ENCODE results near the gene LRRC61. TPM values are rescaled to one million over a fixed set of nuclear protein-coding genes. Genes with fewer than 3 reads are reported as not detected.
"Not testable (repeated sequence)": the region's sequence is repeated elsewhere in the genome, so short reads cannot be mapped to it uniquely, and the experiment has no call there.

Gene LRRC61
- total RNA-seq, 6 experiments from 2014 or later = 13.0 to 33.0 (median 19.1) TPM

DNA sequence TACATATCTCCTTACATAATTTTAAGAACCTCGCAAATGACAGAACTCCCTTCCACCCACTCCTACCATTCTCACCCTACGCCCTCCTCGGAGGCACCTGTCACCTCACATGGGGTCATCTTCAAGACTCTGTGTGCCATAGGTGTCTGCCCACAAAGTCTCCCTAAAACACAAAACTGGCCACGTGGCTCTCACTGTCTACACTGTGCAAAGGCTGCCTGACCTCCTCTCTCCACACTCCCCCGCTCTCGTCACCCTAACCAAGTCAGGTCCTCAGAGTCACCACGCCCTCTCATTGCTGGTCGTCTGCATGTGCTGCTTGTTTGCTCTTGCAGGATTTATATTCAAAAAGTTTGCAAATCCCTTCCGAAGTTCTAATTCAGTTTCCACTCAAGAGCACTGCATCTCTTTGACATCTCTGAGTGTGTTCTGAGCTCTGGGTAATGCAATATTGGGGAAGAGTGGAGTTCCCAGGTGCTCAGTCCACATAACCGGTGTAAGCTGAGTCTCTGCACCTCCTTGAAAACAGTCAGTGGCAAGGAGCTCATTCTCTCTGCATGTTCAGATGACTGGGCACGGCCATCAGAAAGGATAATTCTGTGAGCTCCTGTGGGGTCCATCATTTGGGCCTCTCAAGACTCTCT, 17.8 kb upstream of the LRRC61 start:
- DNase-seq; H3K27ac ChIP-seq; intact Hi-C loops (cut with DNase I); H3K9me3 ChIP-seq; H3K27me3 ChIP-seq; H3K4me1 ChIP-seq; H3K4me3 ChIP-seq; H3K36me3 ChIP-seq: not testable (repeated sequence)
- ATAC-seq = peak in 1 of 4 donors; percentile 12
- 90% methylated on average over 6 of the region's 11 CpGs for WGBS (ENCODE audit: insufficient coverage, low coverage, low lambda C conversion rate, missing lambda C conversion rate)

DNA sequence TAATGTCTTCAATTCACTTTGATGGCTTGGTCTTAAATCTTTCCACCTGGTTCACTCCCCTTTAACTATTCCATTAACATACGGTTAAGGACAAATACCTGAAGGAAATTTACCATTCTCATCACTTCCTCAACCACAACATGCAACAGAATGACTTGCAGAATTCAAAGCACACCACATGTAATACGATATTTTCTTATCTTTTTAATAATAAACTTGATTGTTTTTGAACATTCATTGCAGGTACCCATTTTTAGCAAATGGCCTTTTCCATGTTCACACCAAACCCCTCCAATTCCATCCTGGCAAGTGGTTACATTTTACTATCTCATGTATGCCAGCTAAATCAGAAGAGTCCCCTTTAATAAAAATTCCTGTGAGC, 17.3 kb upstream of the LRRC61 start:
- ATAC-seq; H3K27ac ChIP-seq; H3K4me1 ChIP-seq; H3K27me3 ChIP-seq; H3K36me3 ChIP-seq; H3K4me3 ChIP-seq; DNase-seq; intact Hi-C loops (cut with DNase I); H3K9me3 ChIP-seq: not testable (repeated sequence)
- 64% methylated on average over 2 of the region's 2 CpGs for WGBS (ENCODE audit: insufficient coverage, low coverage, low lambda C conversion rate, missing lambda C conversion rate)

DNA sequence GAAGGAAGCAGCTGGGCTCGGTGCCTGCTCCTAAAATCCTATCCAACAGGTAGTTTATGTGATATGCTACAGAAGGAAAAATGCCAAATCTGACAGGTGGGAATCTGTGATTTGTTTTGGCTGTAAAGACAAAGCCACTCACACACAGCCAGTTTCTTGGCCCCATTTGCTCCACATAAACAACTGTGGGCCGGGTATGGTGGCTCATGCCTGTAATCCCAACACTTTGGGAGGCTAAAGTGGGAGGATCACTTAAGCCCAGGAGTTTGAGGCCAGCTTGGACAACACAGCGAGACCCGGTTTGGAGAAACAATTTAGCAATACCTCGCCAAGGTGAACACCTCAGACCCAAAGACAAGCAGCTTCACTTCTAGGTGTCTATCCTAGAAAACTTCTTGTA, 16.8 kb upstream of the LRRC61 start:
- ATAC-seq; DNase-seq; H3K4me3 ChIP-seq; H3K27me3 ChIP-seq; H3K27ac ChIP-seq; H3K9me3 ChIP-seq; H3K4me1 ChIP-seq; H3K36me3 ChIP-seq; intact Hi-C loops (cut with DNase I): not testable (repeated sequence)
- WGBS (ENCODE audit: insufficient coverage, low coverage, low lambda C conversion rate, missing lambda C conversion rate) = 78% methylated on average over 5 of the region's 5 CpGs

DNA sequence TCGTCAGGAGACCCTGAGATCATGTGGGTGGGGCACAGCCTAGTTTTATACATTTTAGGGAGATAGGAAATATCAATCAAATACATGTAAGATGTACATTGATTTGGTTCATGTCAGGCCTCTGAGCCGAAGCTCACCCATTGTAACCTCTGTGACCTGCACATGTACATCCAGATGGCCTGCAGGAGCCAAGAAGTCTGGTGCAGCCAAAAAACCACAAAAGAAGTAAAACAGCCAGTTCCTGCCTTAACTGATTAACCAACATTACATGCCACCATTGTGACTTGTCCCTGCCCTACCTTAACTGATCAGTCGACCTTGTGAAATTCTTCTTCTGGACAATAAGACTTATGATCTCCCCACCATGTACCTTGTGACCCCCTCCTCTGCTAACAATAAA, 16.0 kb upstream of the LRRC61 start:
- Histone ChIP-seq H3K36me3 (no peaks in the 10 kb centered on the region), H3K27ac (no peak overlapping the region), H3K4me1 (no peaks in the 10 kb centered on the region), H3K4me3 (no peak overlapping the region), H3K9me3 (no peaks in the 10 kb centered on the region), H3K27me3 (no peaks in the 10 kb centered on the region)
- intact Hi-C loops (cut with DNase I) = no loop called here
- DNase-seq = no peak
- no peak for ATAC-seq
- TF ChIP-seq POLR2A (IDR thresholded peaks at IDR 0.05) = no peak
- TF ChIP-seq, protein P1, sequence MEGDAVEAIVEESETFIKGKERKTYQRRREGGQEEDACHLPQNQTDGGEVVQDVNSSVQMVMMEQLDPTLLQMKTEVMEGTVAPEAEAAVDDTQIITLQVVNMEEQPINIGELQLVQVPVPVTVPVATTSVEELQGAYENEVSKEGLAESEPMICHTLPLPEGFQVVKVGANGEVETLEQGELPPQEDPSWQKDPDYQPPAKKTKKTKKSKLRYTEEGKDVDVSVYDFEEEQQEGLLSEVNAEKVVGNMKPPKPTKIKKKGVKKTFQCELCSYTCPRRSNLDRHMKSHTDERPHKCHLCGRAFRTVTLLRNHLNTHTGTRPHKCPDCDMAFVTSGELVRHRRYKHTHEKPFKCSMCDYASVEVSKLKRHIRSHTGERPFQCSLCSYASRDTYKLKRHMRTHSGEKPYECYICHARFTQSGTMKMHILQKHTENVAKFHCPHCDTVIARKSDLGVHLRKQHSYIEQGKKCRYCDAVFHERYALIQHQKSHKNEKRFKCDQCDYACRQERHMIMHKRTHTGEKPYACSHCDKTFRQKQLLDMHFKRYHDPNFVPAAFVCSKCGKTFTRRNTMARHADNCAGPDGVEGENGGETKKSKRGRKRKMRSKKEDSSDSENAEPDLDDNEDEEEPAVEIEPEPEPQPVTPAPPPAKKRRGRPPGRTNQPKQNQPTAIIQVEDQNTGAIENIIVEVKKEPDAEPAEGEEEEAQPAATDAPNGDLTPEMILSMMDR (IDR thresholded peaks at IDR 0.05) = no peak
- WGBS (ENCODE audit: insufficient coverage, low coverage, low lambda C conversion rate, missing lambda C conversion rate) = 82% methylated on average over 2 of the region's 3 CpGs

DNA sequence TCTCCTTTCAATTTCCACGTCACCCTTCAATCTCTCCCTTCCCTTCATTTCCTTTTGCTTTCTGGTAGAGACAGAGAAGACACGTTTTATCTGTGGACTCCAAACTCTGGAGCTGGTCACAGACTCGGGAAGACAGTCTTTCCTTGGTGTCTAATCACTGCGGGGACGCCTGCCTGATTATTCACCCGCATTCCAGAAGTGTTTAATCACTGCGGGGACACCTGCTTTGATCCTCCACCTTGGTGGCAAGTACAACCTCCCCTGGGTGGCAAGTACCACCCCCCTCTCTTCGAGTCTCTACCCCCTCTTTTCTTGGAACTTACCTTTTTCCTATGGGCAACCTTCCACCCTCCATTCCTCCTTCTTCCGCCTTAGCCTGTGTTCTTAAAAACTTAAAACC, 15.3 kb upstream of the LRRC61 start:
- 91% methylated on average over 6 of the region's 9 CpGs for WGBS (ENCODE audit: insufficient coverage, low coverage, low lambda C conversion rate, missing lambda C conversion rate)
- intact Hi-C loops (cut with DNase I) = no loop called here
- Histone ChIP-seq H3K4me3 (no peak overlapping the region), H3K27me3 (no peaks in the 10 kb centered on the region), H3K27ac (no peak overlapping the region), H3K9me3 (no peaks in the 10 kb centered on the region), H3K4me1 (no peaks in the 10 kb centered on the region), H3K36me3 (no peaks in the 10 kb centered on the region)
- TF ChIP-seq, protein P1 (IDR thresholded peaks at IDR 0.05) = no peak
- TF ChIP-seq POLR2A (IDR thresholded peaks at IDR 0.05) = no peak
- ATAC-seq (no peak), DNase-seq (no peak)

DNA sequence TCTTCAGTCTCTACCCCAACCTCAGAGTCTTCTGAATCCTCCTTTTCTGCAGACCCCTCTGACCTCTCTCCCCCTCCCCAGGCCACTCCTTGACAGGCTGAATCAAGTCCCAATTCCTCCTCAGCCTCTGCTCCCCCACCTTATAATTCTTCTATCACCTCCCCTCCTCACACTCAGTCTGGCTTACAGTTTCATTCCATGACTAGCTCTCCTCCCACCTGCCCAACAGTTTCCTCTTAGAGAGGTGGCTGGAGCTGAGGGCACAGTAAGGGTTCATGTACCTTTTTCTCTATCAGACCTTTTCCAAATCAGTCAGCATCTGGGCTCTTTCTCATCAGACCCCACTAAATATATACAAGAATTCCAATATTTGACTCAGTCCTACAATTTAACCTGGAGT, 14.6 kb upstream of the LRRC61 start:
- no peaks in the 10 kb centered on the region for H3K4me1 ChIP-seq
- no peaks in the 10 kb centered on the region for H3K36me3 ChIP-seq
- no peak for TF ChIP-seq POLR2A (IDR thresholded peaks at IDR 0.05)
- TF ChIP-seq, protein P1 (IDR thresholded peaks at IDR 0.05) = no peak
- DNase-seq = no peak
- H3K4me3 ChIP-seq = no peak overlapping the region
- no peaks in the 10 kb centered on the region for H3K27me3 ChIP-seq
- intact Hi-C loops (cut with DNase I) = no loop called here
- no peaks in the 10 kb centered on the region for H3K9me3 ChIP-seq
- no peak overlapping the region for H3K27ac ChIP-seq
- ATAC-seq = no peak
